Bronchial epithelial cell (primary cell): ENCODE results near the gene EIF4E1B. TPM values are rescaled to one million over a fixed set of nuclear protein-coding genes. Genes with fewer than 3 reads are reported as not detected.

Experiments
- DNase-seq: peaks from one replicate; pipeline ENCODE4 v3.0.0-alpha.2; 2010; ENCODE audit warnings: low read depth
- FAIRE-seq: peaks from 2 replicates; lab custom pipeline; 2011; peaks lifted over from hg19 to GRCh38; lab: Jason Lieb, UNC
- H3K27me3 ChIP-seq: 2 replicates; pipeline ENCODE4 v1.5.1; 2011; ENCODE audit warnings: low read length; ENCODE audit not compliant: control insufficient read depth, insufficient read depth
- H3K36me3 ChIP-seq: 2 replicates; pipeline ENCODE4 v1.5.1; 2011; ENCODE audit warnings: low read length; ENCODE audit not compliant: control insufficient read depth, insufficient read depth
- H3K4me3 ChIP-seq: 2 replicates; pipeline ENCODE4 v1.5.1; 2011; ENCODE audit warnings: mild to moderate bottlenecking, low read depth, low read length, control low read depth
- CTCF ChIP-seq: IDR thresholded peaks from 2 replicates; pipeline ENCODE4 v1.5.1; 2011; ENCODE audit warnings: mild to moderate bottlenecking, moderate library complexity, low read length, control low read depth, inconsistent platforms; ENCODE audit not compliant: insufficient read depth, severe bottlenecking
- total RNA-seq: library from RNA; depleted of rRNA; stranded (reverse); fragments of >200 nt; gene quantifications from 2 replicates; pipeline ENCODE4 v1.2.1, GENCODE V29; 2014

Gene EIF4E1B
- total RNA-seq, 1 donor from 2014 or later, result not detected

- H3K36me3 ChIP-seq, result no peaks in the 10 kb centered on the region
- TF ChIP-seq CTCF, result no peak
- H3K4me3 ChIP-seq, result no peak overlapping the region
- FAIRE-seq (no peak), DNase-seq (no peak)
- H3K27me3 ChIP-seq, result peaks cover 12% of the 10 kb centered on the region
These were observed 43.4 kb downstream of the EIF4E1B start for GRCh38 chr5:176673651-176674583.

- DNase-seq (no peak), FAIRE-seq (no peak)
- no peak for TF ChIP-seq CTCF
- H3K36me3 ChIP-seq, result no peaks in the 10 kb centered on the region
- peaks cover 15% of the 10 kb centered on the region for H3K27me3 ChIP-seq
- H3K4me3 ChIP-seq, result no peak overlapping the region
These were observed 44.3 kb downstream of the EIF4E1B start for GRCh38 chr5:176674799-176675198.

- FAIRE-seq, result no peak
- no peaks in the 10 kb centered on the region for H3K36me3 ChIP-seq
- peaks cover 20% of the 10 kb centered on the region for H3K27me3 ChIP-seq
- peak; percentile 43 for DNase-seq
- TF ChIP-seq CTCF, result peak; percentile 64
- no peak overlapping the region for H3K4me3 ChIP-seq
These were observed 45.3 kb downstream of the EIF4E1B start for GRCh38 chr5:176675676-176676360.

GRCh38 chr5:176676361-176676824, 45.9 kb downstream of the EIF4E1B start:
- Histone ChIP-seq H3K4me3 (no peak overlapping the region), H3K27me3 (peaks cover 21% of the 10 kb centered on the region), H3K36me3 (no peaks in the 10 kb centered on the region)
- TF ChIP-seq CTCF, result no peak
- DNase-seq (peak; percentile 11), FAIRE-seq (no peak)

GRCh38 chr5:176677209-176677939, 46.9 kb downstream of the EIF4E1B start:
- Histone ChIP-seq H3K27me3 (peaks cover 18% of the 10 kb centered on the region), H3K4me3 (no peak overlapping the region), H3K36me3 (no peaks in the 10 kb centered on the region)
- no peak for DNase-seq
- TF ChIP-seq CTCF, result no peak
- FAIRE-seq, result no peak
